ENCODE data around the gene ARNT2.

The ARNT2 gene

GRCh38 chr15:80586161-80586560 lies 182.0 kb downstream of the ARNT2 start:
- no peak for TF ChIP-seq CTCF (IDR thresholded peaks at IDR 0.05)
- no peak for TF ChIP-seq ZFX (IDR thresholded peaks at IDR 0.05; ENCODE audit: borderline replicate concordance)
- H3K27ac ChIP-seq: no peak overlapping the region

GRCh38 chr15:80587007-80587406 lies 182.8 kb downstream of the ARNT2 start:
- no peak for TF ChIP-seq ZFX (IDR thresholded peaks at IDR 0.05; ENCODE audit: borderline replicate concordance)
- TF ChIP-seq CTCF (IDR thresholded peaks at IDR 0.05): no peak
- H3K27ac ChIP-seq: no peak overlapping the region

- no peak overlapping the region for H3K27ac ChIP-seq
- TF ChIP-seq ZFX (IDR thresholded peaks at IDR 0.05; ENCODE audit: borderline replicate concordance) (no peak), CTCF (IDR thresholded peaks at IDR 0.05) (no peak)
Measured at GRCh38 chr15:80587816-80588456, 183.8 kb downstream of the ARNT2 start.

GRCh38 chr15:80588801-80589200 lies 184.6 kb downstream of the ARNT2 start:
- TF ChIP-seq ZFX (IDR thresholded peaks at IDR 0.05; ENCODE audit: borderline replicate concordance) (no peak), CTCF (IDR thresholded peaks at IDR 0.05) (no peak)
- H3K27ac ChIP-seq: no peak overlapping the region

- no peak for TF ChIP-seq CTCF (IDR thresholded peaks at IDR 0.05)
- TF ChIP-seq ZFX (IDR thresholded peaks at IDR 0.05; ENCODE audit: borderline replicate concordance): no peak
- H3K27ac ChIP-seq: no peak overlapping the region
Measured at GRCh38 chr15:80590761-80591355, 186.7 kb downstream of the ARNT2 start.

GRCh38 chr15:80591471-80591870 lies 187.3 kb downstream of the ARNT2 start:
- no peak for TF ChIP-seq ZFX (IDR thresholded peaks at IDR 0.05; ENCODE audit: borderline replicate concordance)
- no peak for TF ChIP-seq CTCF (IDR thresholded peaks at IDR 0.05)
- no peak overlapping the region for H3K27ac ChIP-seq

Measured in 22Rv1 (cell line).